Measurements from ENCODE around the gene LRRIQ3.
"Not testable (repeated sequence)": the region's sequence is repeated elsewhere in the genome, so short reads cannot be mapped to it uniquely, and the experiment has no call there.

Gene LRRIQ3

DNA sequence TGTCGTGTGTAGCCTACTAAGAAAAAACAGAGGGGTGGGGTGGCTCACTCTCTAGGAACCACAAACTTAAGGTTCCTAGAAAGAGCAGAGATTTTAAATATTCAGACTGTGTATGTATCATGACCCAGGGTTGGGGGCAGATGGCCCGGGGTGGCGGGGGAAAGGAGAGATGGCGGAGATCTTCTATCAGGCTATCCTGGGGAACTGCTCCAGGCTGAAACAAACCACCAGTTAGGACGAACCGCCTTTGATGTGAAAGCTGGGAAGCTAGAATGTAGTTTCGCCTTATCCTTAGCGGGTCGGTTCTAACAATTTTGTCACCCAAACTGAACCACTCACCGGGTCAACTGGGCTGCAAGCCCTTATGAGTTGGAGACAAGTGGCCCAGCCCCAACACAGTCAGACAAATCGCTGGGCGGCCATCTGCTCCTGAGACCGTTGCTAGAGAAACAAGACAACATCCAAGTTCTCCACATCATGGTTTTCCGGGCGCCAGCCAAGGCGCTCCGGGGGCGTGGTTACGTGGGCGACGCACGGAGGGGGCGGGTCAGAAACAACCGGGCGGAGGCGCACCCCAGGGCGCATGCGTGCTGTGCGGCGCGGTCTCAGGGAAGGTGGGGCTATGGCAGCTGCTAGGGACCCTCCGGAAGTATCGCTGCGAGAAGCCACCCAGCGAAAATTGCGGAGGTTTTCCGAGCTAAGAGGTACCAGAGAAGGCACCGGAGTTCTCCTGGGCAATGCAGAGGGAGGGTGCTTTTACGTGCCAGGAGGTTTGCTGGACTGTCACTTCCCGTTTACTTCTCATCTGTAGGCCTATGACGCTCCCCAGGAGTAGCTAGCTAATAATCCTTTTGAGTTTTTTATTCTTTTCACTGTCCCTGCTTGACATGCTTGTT, at the start of gene LRRIQ3, which contains the start of gene FPGT:
Gene LRRIQ3, minus strand, starts transcription at position 520 of the 896 bp plus-strand sequence. CDS start 14,492 bp downstream, outside the sequence.
Gene FPGT, plus strand, starts transcription at position 586 of the 896 bp plus-strand sequence. Its CDS starts 37 bp downstream, at position 623.
- DNase-seq (ENCODE audit: low spot score) = peak; percentile 95

DNA sequence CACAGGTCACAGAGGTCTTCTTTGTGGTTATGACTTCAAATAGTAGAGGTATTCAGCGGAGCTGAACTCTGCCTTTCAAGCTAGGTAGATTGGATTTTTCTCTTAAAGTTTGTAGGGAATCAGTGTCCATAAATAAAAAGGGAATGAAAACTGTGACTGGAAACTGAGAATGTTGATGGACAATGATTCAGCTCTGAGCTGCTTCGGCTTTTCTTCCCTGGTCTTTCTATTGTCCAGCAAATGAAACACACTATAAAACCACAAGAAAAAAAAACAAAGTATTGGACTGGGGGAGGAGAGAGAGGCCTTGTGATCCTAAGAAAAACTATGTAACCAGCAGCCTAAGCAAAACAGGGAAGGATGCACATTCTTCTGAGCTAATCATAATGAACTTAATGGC, 48.3 kb upstream of the LRRIQ3 start:
- no peak for DNase-seq (ENCODE audit: low spot score)

- no peak for DNase-seq (ENCODE audit: low spot score)
Measured at GRCh38 chr1:74245168-74245772, 47.3 kb upstream of the LRRIQ3 start.

- no peak for DNase-seq (ENCODE audit: low spot score)
Measured at GRCh38 chr1:74237787-74238186, 39.8 kb upstream of the LRRIQ3 start.

DNA sequence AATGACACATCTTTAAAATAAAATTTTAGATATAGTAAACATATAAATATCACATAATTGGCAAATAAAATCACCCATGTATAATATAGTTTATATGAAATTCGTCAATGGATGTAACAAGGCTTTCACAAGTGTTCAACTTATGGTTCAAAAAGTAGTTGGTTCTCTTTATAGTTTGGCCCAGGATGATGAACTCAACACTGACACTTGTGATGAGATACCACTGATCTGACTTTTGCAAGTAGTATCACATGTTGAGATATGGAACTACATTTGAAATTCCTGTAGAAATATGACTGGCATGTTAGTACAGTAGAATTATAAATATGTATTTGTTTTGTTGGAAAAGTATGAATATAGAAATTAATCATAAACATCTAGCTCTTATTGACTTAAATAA, 39.1 kb upstream of the LRRIQ3 start:
- no peak for DNase-seq (ENCODE audit: low spot score)

DNA sequence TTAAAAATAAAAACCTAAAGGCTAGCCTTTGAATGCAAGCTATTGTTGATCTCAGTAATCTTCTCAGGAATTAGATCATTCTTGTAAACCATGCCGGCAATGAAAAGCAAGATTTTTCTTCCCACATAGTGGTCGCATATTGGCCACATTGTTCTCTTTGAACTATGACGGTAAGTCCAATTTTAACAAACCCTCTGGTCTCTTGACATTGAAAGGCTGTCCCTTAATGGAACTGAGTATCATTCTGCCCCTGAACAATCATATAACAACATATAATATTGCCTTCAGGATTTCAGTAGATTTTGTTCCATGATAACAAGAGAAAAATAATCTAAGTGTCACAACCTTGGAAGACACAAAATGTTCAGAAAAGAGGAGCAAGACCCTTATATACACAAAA, 38.5 kb upstream of the LRRIQ3 start:
- DNase-seq (ENCODE audit: low spot score) = no peak

- no peak for DNase-seq (ENCODE audit: low spot score)
Measured at GRCh38 chr1:74235153-74235552, 37.2 kb upstream of the LRRIQ3 start, which contains the start of gene TNNI3K. Gene TNNI3K, plus strand, starts transcription at chr1:74235387. Its CDS starts 65 bp downstream, at chr1:74235452.

DNA sequence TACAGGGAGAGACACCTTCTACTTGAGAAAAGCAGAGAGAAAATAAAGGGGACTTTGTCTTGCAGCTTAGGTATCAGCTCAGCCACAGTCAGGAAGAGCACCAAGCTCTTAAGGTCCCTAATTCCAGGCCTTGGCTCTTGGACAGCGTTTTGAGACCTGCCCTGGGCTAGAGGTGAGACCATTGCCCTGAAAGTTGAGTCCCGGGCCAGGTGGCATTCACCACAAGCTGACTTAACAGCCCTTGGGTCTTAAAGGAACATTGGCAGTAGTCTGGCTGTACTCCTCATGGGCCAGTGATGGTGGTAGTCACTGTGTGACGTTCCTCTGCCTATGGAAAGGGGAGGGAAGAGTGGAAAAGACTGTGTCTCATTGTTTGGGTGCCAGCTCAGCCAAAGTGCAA, 25.5 kb upstream of the LRRIQ3 start:
- DNase-seq (ENCODE audit: low spot score) = no peak

DNA sequence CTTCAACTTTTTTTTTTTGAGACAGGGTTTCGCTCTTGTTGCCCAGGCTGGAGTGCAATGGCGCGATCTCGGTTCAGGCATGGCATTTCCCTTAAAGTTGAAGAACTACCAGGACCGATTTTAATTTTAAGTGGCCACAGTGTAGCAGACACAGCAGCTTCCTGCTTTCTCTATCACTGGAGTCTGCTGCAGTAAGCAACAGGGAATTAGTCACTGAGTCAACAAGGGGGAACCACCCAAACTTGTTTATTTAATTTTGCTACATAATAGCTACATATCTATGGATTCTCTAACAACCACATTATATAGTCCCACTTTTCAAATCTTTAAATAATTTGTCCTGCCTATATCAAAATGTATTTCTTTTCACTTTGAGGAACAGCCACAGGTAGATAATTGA, 24.7 kb upstream of the LRRIQ3 start:
- DNase-seq (ENCODE audit: low spot score) = no peak

DNA sequence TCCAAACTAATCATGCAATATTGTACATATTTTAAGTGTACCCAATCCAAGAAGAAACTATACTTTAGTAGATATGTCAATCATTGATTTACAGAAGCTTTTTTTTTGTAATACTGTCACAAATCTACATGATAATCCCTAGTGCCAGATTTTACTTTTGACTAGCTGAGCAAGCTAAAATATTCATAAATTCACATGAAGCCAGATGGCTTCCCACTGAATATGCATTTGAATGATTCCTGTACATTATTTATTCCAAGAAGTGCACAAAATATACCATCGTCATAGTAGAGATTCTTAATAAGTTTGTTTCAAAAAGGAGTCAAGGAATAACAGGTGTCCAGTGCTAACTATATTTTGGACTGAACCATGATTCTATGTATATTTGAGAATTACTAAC, 17.3 kb upstream of the LRRIQ3 start:
- DNase-seq (ENCODE audit: low spot score) = no peak

- no peak for DNase-seq (ENCODE audit: low spot score)
Measured at GRCh38 chr1:74205266-74205665, 7.3 kb upstream of the LRRIQ3 start.

DNA sequence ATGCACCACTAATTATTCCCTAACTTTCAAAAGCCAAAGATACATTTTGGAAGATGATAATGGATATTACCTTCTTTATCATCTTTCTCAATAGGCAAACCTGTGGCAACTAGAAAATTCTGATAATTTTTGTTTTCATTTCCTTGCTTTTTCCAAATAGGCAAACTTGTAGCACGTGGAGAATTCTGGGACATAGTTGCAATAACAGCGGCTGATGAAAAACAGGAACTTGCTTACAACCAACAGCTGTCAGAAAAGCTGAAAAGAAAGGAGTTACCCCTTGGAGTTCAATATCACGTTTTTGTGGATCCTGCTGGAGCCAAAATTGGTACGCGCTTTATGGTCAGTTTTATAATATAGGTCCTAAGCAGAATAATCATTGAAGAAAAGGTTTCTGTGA, 1.5 kb upstream of the LRRIQ3 start:
- DNase-seq (ENCODE audit: low spot score) = no peak

- DNase-seq (ENCODE audit: low spot score) = no peak
Measured at GRCh38 chr1:74197255-74197654, 721 bp downstream of the LRRIQ3 start.

GRCh38 chr1:74195339-74195738, 2.6 kb downstream of the LRRIQ3 start:
- DNase-seq (ENCODE audit: low spot score) = no peak

- DNase-seq (ENCODE audit: low spot score) = no peak
Measured at GRCh38 chr1:74193908-74194307, 4.1 kb downstream of the LRRIQ3 start.

DNA sequence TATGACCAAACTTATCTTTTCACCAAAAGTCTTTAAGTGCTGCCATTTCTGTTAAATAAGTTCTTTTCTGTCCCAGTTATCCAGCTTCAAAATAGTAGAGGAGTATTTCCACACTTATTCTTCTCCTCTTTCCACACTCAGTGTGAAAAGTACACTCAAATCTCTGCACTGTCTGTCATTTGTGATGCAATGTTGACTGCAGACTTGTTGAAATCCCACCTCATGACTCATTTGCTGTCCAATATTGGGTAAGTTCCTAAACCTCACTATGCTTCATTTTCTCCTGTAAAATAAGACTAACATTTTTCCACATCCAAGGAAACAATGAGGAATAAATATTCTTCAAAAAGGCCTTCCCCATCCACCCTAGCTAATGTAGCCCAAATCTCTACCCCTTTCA, 17.5 kb downstream of the LRRIQ3 start:
- DNase-seq (ENCODE audit: low spot score) = no peak

DNA sequence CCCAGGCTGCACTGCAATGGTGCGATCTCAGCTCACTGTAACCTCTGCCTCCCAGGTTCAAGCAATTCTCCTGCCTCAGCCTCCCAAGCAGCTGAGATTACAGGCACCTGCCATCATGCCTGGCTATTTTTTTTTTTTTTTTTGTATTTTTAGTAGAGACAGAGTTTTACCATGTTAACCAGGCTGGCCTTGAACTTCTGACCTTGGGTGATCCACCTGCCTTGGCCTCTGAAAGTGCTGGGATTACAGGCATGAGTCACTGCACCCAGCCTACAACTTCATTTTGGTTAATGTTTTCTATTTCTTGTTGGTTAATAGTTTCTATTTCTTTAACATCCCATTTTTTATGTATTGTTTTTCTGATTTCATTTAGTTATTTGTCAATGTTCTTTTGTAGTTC, 23.6 kb downstream of the LRRIQ3 start:
- DNase-seq (ENCODE audit: low spot score) = not testable (repeated sequence)

GRCh38 chr1:74162333-74162732, 35.6 kb downstream of the LRRIQ3 start:
- no peak for DNase-seq (ENCODE audit: low spot score)

DNA sequence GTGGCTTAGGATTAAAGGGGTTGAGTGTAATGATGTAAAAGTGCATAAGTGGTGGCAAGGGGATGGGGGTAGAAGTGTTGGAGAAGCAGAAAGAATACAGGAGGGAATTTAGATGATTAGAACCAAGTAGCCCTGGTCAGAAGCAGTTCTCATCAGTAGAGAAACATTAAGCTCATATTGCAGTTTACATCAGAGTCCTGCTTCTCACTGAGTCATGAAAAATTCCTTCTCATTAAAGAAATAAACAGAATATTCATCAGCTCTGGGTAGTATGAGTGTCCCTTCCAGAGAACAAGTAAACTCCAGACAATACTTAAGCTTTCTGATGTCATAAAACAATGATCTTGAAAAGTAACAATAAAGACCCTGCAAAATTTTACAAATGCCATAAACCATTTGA, 36.5 kb downstream of the LRRIQ3 start:
- no peak for DNase-seq (ENCODE audit: low spot score)

DNA sequence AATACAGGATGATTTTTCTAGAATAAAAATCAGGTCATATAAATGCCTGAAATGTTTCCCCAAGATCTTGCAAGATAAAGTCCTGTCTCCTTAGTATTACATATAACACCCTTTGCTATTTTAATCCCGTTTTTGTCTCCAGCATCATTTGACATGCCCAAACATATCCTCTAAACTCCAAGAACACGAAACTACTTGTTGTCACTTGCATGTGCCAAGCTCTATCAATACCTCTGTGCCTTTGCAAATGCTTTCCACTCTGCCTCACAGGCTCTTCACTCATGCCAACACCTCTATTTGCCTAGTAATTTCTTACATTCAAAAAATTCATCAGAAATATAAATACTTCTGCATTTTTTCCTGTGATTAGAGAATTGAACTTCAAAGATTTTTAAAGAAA, 37.9 kb downstream of the LRRIQ3 start:
- no peak for DNase-seq (ENCODE audit: low spot score)

DNA sequence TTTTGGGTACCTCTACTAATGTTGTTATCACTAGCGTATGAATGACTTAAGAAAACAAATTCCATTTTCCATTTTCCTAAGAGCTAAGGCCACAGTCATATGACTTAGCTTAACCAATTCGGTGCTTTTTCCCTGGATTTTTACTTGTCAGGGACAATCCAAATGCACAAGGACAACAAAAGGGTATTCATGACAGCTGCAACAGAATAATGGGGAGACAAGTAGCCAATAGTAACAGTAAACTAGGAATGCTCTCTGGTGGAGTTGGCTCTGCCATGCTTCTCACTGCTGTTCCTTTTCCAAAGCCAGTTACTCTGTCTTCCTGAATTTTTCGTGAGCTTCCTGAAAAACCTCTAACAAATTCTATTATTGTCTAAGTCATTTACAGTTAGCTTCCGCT, 52.9 kb downstream of the LRRIQ3 start:
- no peak for DNase-seq (ENCODE audit: low spot score)

GRCh38 chr1:74117370-74117769, 80.6 kb downstream of the LRRIQ3 start:
- DNase-seq (ENCODE audit: low spot score) = not testable (repeated sequence)

GRCh38 chr1:74113333-74113732, 84.6 kb downstream of the LRRIQ3 start:
- DNase-seq (ENCODE audit: low spot score) = no peak
